Stomach (tissue), 9 donors: ENCODE data around the gene MSI2. TPM values are rescaled to one million over a fixed set of nuclear protein-coding genes. Genes with fewer than 3 reads are reported as not detected.
A peak's percentile ranks its signal among the peaks of the same experiment; 100 is the strongest.

Experiments used
- DNase-seq, 2 donors: peaks; one replicate each; pipeline versions ENCODE4 v3.0.0 to v3.0.0-alpha.2; 2013 to 2019
- H3K27ac ChIP-seq, 5 donors: fragments of 200-600 bp in 4 of 5; sonication (generic) in 4 of 5; one replicate each; pipeline ENCODE4 v1.5.1; 2013 to 2019; ENCODE audit warnings: mild to moderate bottlenecking in 1 of 5, moderate library complexity in 1 of 5
- H3K27me3 ChIP-seq, 3 donors: fragments of 200-600 bp; sonication (generic); one replicate each; pipeline ENCODE4 v1.5.1; 2017 to 2019; ENCODE audit warnings: mixed run types in 1 of 3
- H3K36me3 ChIP-seq, 4 donors: fragments of 200-600 bp; sonication (generic); 1 replicate in 3 of 4; 2 replicates in 1 of 4; pipeline ENCODE4 v1.5.1; 2016 to 2019
- H3K4me1 ChIP-seq, 4 donors: fragments of 200-600 bp; sonication (generic); one replicate each; pipeline ENCODE4 v1.5.1; 2016 to 2019
- H3K4me3 ChIP-seq, 4 donors: fragments of 200-600 bp; sonication (generic) in 3 of 4; one replicate each; pipeline ENCODE4 v1.5.1; 2016 to 2019; ENCODE audit warnings: mild to moderate bottlenecking in 1 of 4
- H3K9me3 ChIP-seq, 4 donors: fragments of 200-600 bp; sonication (generic); one replicate each; pipeline ENCODE4 v1.5.1; 2016 to 2019
- CTCF ChIP-seq, 7 experiments: fragments of 450-650 bp in 4 of 7; fragments of 200-600 bp in 3 of 7; sonication (generic) in 3 of 7; IDR thresholded peaks; one replicate each; pipeline ENCODE4 v1.5.1; 2016 to 2019; ENCODE audit warnings: antibody characterized with exemption in 7 of 7, control low read depth in 2 of 7, mild to moderate bottlenecking in 1 of 7
- EP300 ChIP-seq: sonication (generic); formaldehyde crosslinking; IDR thresholded peaks from one replicate; pipeline ENCODE4 v1.6.1; 2017; ENCODE audit warnings: antibody characterized with exemption
- POLR2A ChIP-seq, 4 donors: fragments of 450-650 bp; IDR thresholded peaks; one replicate each; pipeline ENCODE4 v1.6.1; 2016; ENCODE audit warnings: antibody characterized with exemption in 4 of 4, control low read depth in 2 of 4, mild to moderate bottlenecking in 1 of 4, moderate library complexity in 1 of 4
- POLR2AphosphoS5 ChIP-seq, 3 donors: sonication (generic); formaldehyde crosslinking; IDR thresholded peaks; one replicate each; pipeline ENCODE4 v1.6.1; 2016; ENCODE audit warnings: antibody characterized with exemption in 3 of 3
- WGBS, 5 donors: extraction: QIAGEN DNeasy Blood & Tissue Kit in 3 of 5; methylation state at CpG; one replicate each; pipeline versions ENCODE4 v1.1.5 to v1.1.7; 2013 to 2018; 5-methylcytosine and 5-hydroxymethylcytosine counted together
- intact Hi-C: fragments of 100-400 bp; cut with DNase I; formaldehyde crosslinking; loops from one replicate; pipeline ENCODE4 v1.15.1; 2023; ENCODE audit warnings: low total_unique reads
- polyA plus RNA-seq, 3 donors: library from polyadenylated mRNA; stranded (reverse); fragments of 200-250 nt; gene quantifications; one replicate each; pipeline ENCODE4 v1.2.3, GENCODE V29; 2013
- total RNA-seq, 5 donors: library from RNA; depleted of rRNA; stranded (reverse); fragments of >200 nt; gene quantifications; one replicate each; pipeline versions ENCODE4 v1.1.0 to v1.2.3, GENCODE V29; 2014 to 2016
- donor health status: healthy with polysubstance abuse.
- donor health status: Bipolar disorder and iron deficiency.
- donor health status: healthy.

Gene MSI2
- total and polyA plus RNA-seq, 8 donors, result 8.3 to 72.4 (median 22.9) TPM

- Histone ChIP-seq H3K4me1 (peaks cover 13 to 49% (median 21%) of the 10 kb centered on the region in 4 donors), H3K9me3 (peaks cover 0 to 10% (median 4%) of the 10 kb centered on the region in 4 donors), H3K27me3 (no peaks in the 10 kb centered on the region), H3K4me3 (no peak overlapping the region), H3K27ac (no peak overlapping the region), H3K36me3 (no peaks in the 10 kb centered on the region)
- WGBS, 5 donors, result 91 to 96% (median 94%) methylated on average over 4 of the region's 4 CpGs
- intact Hi-C loops, result no loop called here
- no peak for TF ChIP-seq EP300
- TF ChIP-seq POLR2A (IDR thresholded peaks at IDR 0.05), result no peak
- TF ChIP-seq POLR2AphosphoS5 (IDR thresholded peaks at IDR 0.05), result no peak
- TF ChIP-seq CTCF (IDR thresholded peaks at IDR 0.05), result no peak
- no peak for DNase-seq
These were observed 116.7 kb downstream of the MSI2 start for GRCh38 chr17:57373048-57373447.

- peaks cover 11 to 44% (median 23%) of the 10 kb centered on the region in 4 donors for H3K4me1 ChIP-seq
- no peak overlapping the region for H3K4me3 ChIP-seq
- DNase-seq, result no peak
- H3K36me3 ChIP-seq, result no peaks in the 10 kb centered on the region
- no peak overlapping the region for H3K27ac ChIP-seq
- 95 to 100% (median 98%) methylated on average over 2 of the region's 2 CpGs for WGBS, 5 donors
- intact Hi-C loops, result no loop called here
- H3K9me3 ChIP-seq, result peaks cover 0 to 10% (median 4%) of the 10 kb centered on the region in 4 donors
- TF ChIP-seq POLR2AphosphoS5 (IDR thresholded peaks at IDR 0.05) (no peak), EP300 (no peak), POLR2A (IDR thresholded peaks at IDR 0.05) (no peak), CTCF (IDR thresholded peaks at IDR 0.05) (no peak)
- H3K27me3 ChIP-seq, result no peaks in the 10 kb centered on the region
These were observed 117.4 kb downstream of the MSI2 start for GRCh38 chr17:57373756-57374155.

GRCh38 chr17:57375040-57375769, 118.9 kb downstream of the MSI2 start:
- WGBS, 5 donors, result 82 to 88% (median 83%) methylated on average over 11 of the region's 11 CpGs
- H3K9me3 ChIP-seq, result peaks cover 0 to 10% (median 4%) of the 10 kb centered on the region in 4 donors
- H3K4me1 ChIP-seq, result peaks cover 6 to 39% (median 26%) of the 10 kb centered on the region in 4 donors
- H3K27me3 ChIP-seq, result no peaks in the 10 kb centered on the region
- H3K36me3 ChIP-seq, result no peaks in the 10 kb centered on the region
- H3K4me3 ChIP-seq, result no peak overlapping the region
- no peak overlapping the region for H3K27ac ChIP-seq
- DNase-seq, result no peak
- intact Hi-C loops, result no loop called here
- TF ChIP-seq POLR2A (IDR thresholded peaks at IDR 0.05) (no peak), CTCF (IDR thresholded peaks at IDR 0.05) (no peak), POLR2AphosphoS5 (IDR thresholded peaks at IDR 0.05) (no peak), EP300 (no peak)

- Histone ChIP-seq H3K9me3 (peaks cover 0 to 10% (median 4%) of the 10 kb centered on the region in 4 donors), H3K4me3 (no peak overlapping the region), H3K36me3 (no peaks in the 10 kb centered on the region), H3K27ac (no peak overlapping the region), H3K4me1 (peaks cover 6 to 39% (median 23%) of the 10 kb centered on the region in 4 donors), H3K27me3 (no peaks in the 10 kb centered on the region)
- WGBS, 5 donors, result 43 to 64% (median 48%) methylated on average over 11 to 12 of the region's 12 CpGs
- peak in 1 of 2 donors; percentile 35 for DNase-seq
- TF ChIP-seq EP300 (no peak), POLR2AphosphoS5 (IDR thresholded peaks at IDR 0.05) (peak in 1 of 3 donors; percentile 47), CTCF (IDR thresholded peaks at IDR 0.05) (no peak), POLR2A (IDR thresholded peaks at IDR 0.05) (no peak)
- intact Hi-C loops, result no loop called here
These were observed 119.5 kb downstream of the MSI2 start for GRCh38 chr17:57375770-57376225.
